Thymus (tissue), 11 donors: ENCODE measurements around the gene JMJD1C. TPM values are rescaled to one million over a fixed set of nuclear protein-coding genes. Genes with fewer than 3 reads are reported as not detected.
A peak's percentile ranks its signal among the peaks of the same experiment; 100 is the strongest.

Experiments used
- DNase-seq, 9 donors: peaks; one replicate each; pipeline ENCODE4 v3.0.0-alpha.2; 2013; ENCODE audit warnings: low spot score in 9 of 9, low read depth in 6 of 9, missing footprints in 1 of 9
- H3K27ac ChIP-seq, 2 donors: one replicate each; pipeline ENCODE4 v1.5.1; 2013; ENCODE audit warnings: control low read depth in 1 of 2, low read depth in 1 of 2, low read length in 1 of 2, mild to moderate bottlenecking in 1 of 2, moderate library complexity in 1 of 2
- H3K27me3 ChIP-seq, 2 donors: one replicate each; pipeline ENCODE4 v1.5.1; 2013; ENCODE audit warnings: low read length in 1 of 2; ENCODE audit not compliant: control insufficient read depth in 2 of 2, insufficient read depth in 1 of 2
- H3K36me3 ChIP-seq, 2 donors: one replicate each; pipeline ENCODE4 v1.5.1; 2013; ENCODE audit warnings: low read length in 1 of 2, mild to moderate bottlenecking in 1 of 2, moderate library complexity in 1 of 2; ENCODE audit not compliant: control insufficient read depth in 2 of 2, insufficient read depth in 2 of 2
- H3K4me1 ChIP-seq, 2 donors: one replicate each; pipeline ENCODE4 v1.5.1; 2013; ENCODE audit warnings: low read length in 2 of 2; ENCODE audit not compliant: control insufficient read depth in 2 of 2, insufficient read depth in 2 of 2
- H3K4me3 ChIP-seq, 2 donors: one replicate each; pipeline ENCODE4 v1.5.1; 2013; ENCODE audit warnings: low read length in 2 of 2, control low read depth in 1 of 2, mild to moderate bottlenecking in 1 of 2
- H3K9me3 ChIP-seq, 2 donors: one replicate each; pipeline ENCODE4 v1.5.1; 2013; ENCODE audit warnings: low read length in 1 of 2, mild to moderate bottlenecking in 1 of 2; ENCODE audit not compliant: control insufficient read depth in 2 of 2, insufficient read depth in 1 of 2
- WGBS: extraction: QIAGEN DNeasy Blood & Tissue Kit; methylation state at CpG from one replicate; pipeline ENCODE4 v1.1.7; 2013; 5-methylcytosine and 5-hydroxymethylcytosine counted together
- polyA plus RNA-seq: library from polyadenylated mRNA; stranded (reverse); fragments of 200-250 nt; gene quantifications from one replicate; pipeline ENCODE4 v1.2.3, GENCODE V29; 2013
- total RNA-seq: library from RNA; stranded (reverse); fragments of 120-200 nt; gene quantifications from one replicate; pipeline ENCODE4 v1.2.4, GENCODE V29; 2013
- donor health status: healthy.

JMJD1C gene
- total and polyA plus RNA-seq, 2 donors = 70.8 to 86.2 TPM

GRCh38 chr10:63454631-63455030 is 11.1 kb downstream of the JMJD1C start:
- H3K27me3 ChIP-seq = no peaks in the 10 kb centered on the region
- H3K4me3 ChIP-seq = no peak overlapping the region
- WGBS = 76% methylated on average over 2 of the region's 2 CpGs
- no peak overlapping the region for H3K27ac ChIP-seq
- no peak for DNase-seq
- peaks cover 0 to 2% of the 10 kb centered on the region in 2 donors for H3K36me3 ChIP-seq
- H3K9me3 ChIP-seq = no peaks in the 10 kb centered on the region
- no peaks in the 10 kb centered on the region for H3K4me1 ChIP-seq

- Histone ChIP-seq H3K9me3 (no peaks in the 10 kb centered on the region), H3K4me3 (no peak overlapping the region), H3K27me3 (no peaks in the 10 kb centered on the region), H3K27ac (no peak overlapping the region), H3K4me1 (no peaks in the 10 kb centered on the region), H3K36me3 (peaks cover 0 to 2% of the 10 kb centered on the region in 2 donors)
- no peak for DNase-seq
These were observed 13.3 kb downstream of the JMJD1C start for GRCh38 chr10:63452524-63452923.

- no peak for DNase-seq
- Histone ChIP-seq H3K27me3 (no peaks in the 10 kb centered on the region), H3K9me3 (no peaks in the 10 kb centered on the region), H3K27ac (no peak overlapping the region), H3K36me3 (no peaks in the 10 kb centered on the region), H3K4me1 (no peaks in the 10 kb centered on the region), H3K4me3 (no peak overlapping the region)
- WGBS = 98% methylated on average over 1 of the region's 1 CpG
These were observed 18.9 kb downstream of the JMJD1C start for GRCh38 chr10:63446716-63447440.

GRCh38 chr10:63441404-63441803 is 24.4 kb downstream of the JMJD1C start:
- Histone ChIP-seq H3K4me1 (no peaks in the 10 kb centered on the region), H3K4me3 (no peak overlapping the region), H3K27me3 (no peaks in the 10 kb centered on the region), H3K36me3 (no peaks in the 10 kb centered on the region), H3K9me3 (no peaks in the 10 kb centered on the region), H3K27ac (no peak overlapping the region)
- no peak for DNase-seq
- 96% methylated on average over 3 of the region's 3 CpGs for WGBS

GRCh38 chr10:63439607-63440006 is 26.2 kb downstream of the JMJD1C start:
- H3K36me3 ChIP-seq = no peaks in the 10 kb centered on the region
- WGBS = over 99% methylated on average over 3 of the region's 3 CpGs
- no peak overlapping the region for H3K27ac ChIP-seq
- H3K27me3 ChIP-seq = no peaks in the 10 kb centered on the region
- H3K9me3 ChIP-seq = no peaks in the 10 kb centered on the region
- H3K4me3 ChIP-seq = no peak overlapping the region
- H3K4me1 ChIP-seq = no peaks in the 10 kb centered on the region
- no peak for DNase-seq

- Histone ChIP-seq H3K4me1 (no peaks in the 10 kb centered on the region), H3K9me3 (no peaks in the 10 kb centered on the region), H3K36me3 (no peaks in the 10 kb centered on the region), H3K27me3 (no peaks in the 10 kb centered on the region), H3K4me3 (no peak overlapping the region), H3K27ac (no peak overlapping the region)
- DNase-seq = no peak
- 96% methylated on average over 8 of the region's 8 CpGs for WGBS
These were observed 27.0 kb downstream of the JMJD1C start for GRCh38 chr10:63438506-63439498.

GRCh38 chr10:63437116-63437949 is 28.4 kb downstream of the JMJD1C start:
- no peak for DNase-seq
- Histone ChIP-seq H3K4me1 (no peaks in the 10 kb centered on the region), H3K36me3 (no peaks in the 10 kb centered on the region), H3K27ac (no peak overlapping the region), H3K9me3 (no peaks in the 10 kb centered on the region), H3K4me3 (no peak overlapping the region), H3K27me3 (no peaks in the 10 kb centered on the region)
- WGBS = 97% methylated on average over 2 of the region's 2 CpGs

- Histone ChIP-seq H3K27me3 (no peaks in the 10 kb centered on the region), H3K27ac (no peak overlapping the region), H3K36me3 (no peaks in the 10 kb centered on the region), H3K4me3 (no peak overlapping the region), H3K9me3 (no peaks in the 10 kb centered on the region), H3K4me1 (no peaks in the 10 kb centered on the region)
- 96% methylated on average over 1 of the region's 1 CpG for WGBS
- peak in 1 of 9 donors; percentile 8 for DNase-seq
These were observed 29.6 kb downstream of the JMJD1C start for GRCh38 chr10:63436225-63436624.
